OCI-LY7 (cell line): ENCODE results near the gene CDKL4. TPM values are rescaled to one million over a fixed set of nuclear protein-coding genes. Genes with fewer than 3 reads are reported as not detected.

Source experiments
- BruUV-seq: library from RNA; stranded (reverse); fragments of 400-500 nt; replicated peaks from 2 replicates; lab custom pipeline; 2021; lab: Mats Ljungman, UMichigan
- CTCF ChIA-PET: fragments of 300-600 bp; sonication (Branson Sonifier 250); formaldehyde crosslinking; loops from one replicate; lab custom pipeline; 2022; ENCODE audit warnings: antibody characterized with exemption; ENCODE audit not compliant: unreplicated experiment; lab: Charles Lee
- POLR2A ChIA-PET: fragments of 300-600 bp; sonication (Branson Sonifier 250); formaldehyde crosslinking; loops from one replicate; lab custom pipeline; 2022; ENCODE audit warnings: antibody characterized with exemption; lab: Charles Lee
- DNase-seq: peaks from one replicate; pipeline ENCODE4 v3.0.0-alpha.2; 2015; ENCODE audit warnings: low spot score
- H2AFZ ChIP-seq: fragments of 200-600 bp; sonication (generic), shearing (Covaris generic); 2 replicates; pipeline ENCODE4 v1.6.1; 2014; ENCODE audit warnings: mild to moderate bottlenecking, antibody characterized with exemption, low read length, moderate library complexity
- H3K27ac ChIP-seq: fragments of 200-600 bp; sonication (generic); 2 replicates; pipeline ENCODE4 v1.5.1; 2014; ENCODE audit warnings: mixed run types, low read depth, mild to moderate bottlenecking, moderate library complexity, low read length, inconsistent platforms; ENCODE audit not compliant: poor library complexity, severe bottlenecking
- H3K36me3 ChIP-seq: fragments of 200-600 bp; sonication (generic); 2 replicates; pipeline ENCODE4 v1.6.1; 2014; ENCODE audit warnings: mild to moderate bottlenecking, antibody characterized with exemption, low read length, moderate library complexity, mixed read lengths; ENCODE audit not compliant: insufficient read depth
- H3K4me1 ChIP-seq: fragments of 200-600 bp; sonication (generic); 2 replicates; pipeline ENCODE4 v1.5.1; 2014; ENCODE audit warnings: mild to moderate bottlenecking, low read length; ENCODE audit not compliant: insufficient read depth, poor library complexity, severe bottlenecking
- H3K4me2 ChIP-seq: fragments of 200-600 bp; sonication (generic); 2 replicates; pipeline ENCODE4 v1.6.1; 2014; ENCODE audit warnings: mild to moderate bottlenecking, low read length
- H3K4me3 ChIP-seq: fragments of 200-600 bp; sonication (generic); 2 replicates; pipeline ENCODE4 v1.5.1; 2014; ENCODE audit warnings: mild to moderate bottlenecking, low read depth, low read length; ENCODE audit not compliant: poor library complexity, severe bottlenecking
- H3K79me2 ChIP-seq: fragments of 200-600 bp; sonication (generic); 2 replicates; pipeline ENCODE4 v1.6.1; 2016; ENCODE audit warnings: low read depth, mild to moderate bottlenecking, low read length, moderate library complexity, mixed read lengths; ENCODE audit not compliant: insufficient read depth
- H3K9me2 ChIP-seq: fragments of 200-600 bp; sonication (generic); 2 replicates; pipeline ENCODE4 v1.6.1; 2016; ENCODE audit warnings: mild to moderate bottlenecking, low read length, mixed read lengths; ENCODE audit not compliant: insufficient read depth
- H3K9me3 ChIP-seq: fragments of 200-600 bp; sonication (generic); 2 replicates; pipeline ENCODE4 v1.6.1; 2014; ENCODE audit warnings: mild to moderate bottlenecking, mixed run types, low read length, mixed read lengths
- H4K20me1 ChIP-seq: fragments of 200-600 bp; sonication (generic); 2 replicates; pipeline ENCODE4 v1.6.1; 2014; ENCODE audit warnings: mild to moderate bottlenecking, antibody characterized with exemption, low read length, moderate library complexity, mixed read lengths; ENCODE audit not compliant: insufficient read depth
- CTCF ChIP-seq: fragments of 200-600 bp; sonication (generic); conservative IDR thresholded peaks from 2 replicates; pipeline ENCODE4 v1.5.1; 2014; ENCODE audit warnings: mild to moderate bottlenecking, antibody characterized with exemption, low read length, moderate library complexity, mixed read lengths
- EZH2phosphoT487 ChIP-seq: fragments of 200-600 bp; sonication (generic); IDR thresholded peaks from 2 replicates; pipeline ENCODE4 v1.6.1; 2018; ENCODE audit warnings: low read depth, borderline replicate concordance, mild to moderate bottlenecking, mixed run types, antibody characterized with exemption, low read length, moderate library complexity, mixed read lengths
- intact Hi-C: fragments of 100-400 bp; cut with micrococcal nuclease; formaldehyde crosslinking; loops from one replicate; pipeline ENCODE4 v1.10.0; 2022; ENCODE audit not compliant: unreplicated experiment
- total RNA-seq, 2 experiments: library from RNA; depleted of rRNA in 1 of 2; stranded (reverse); fragments of >200 nt in 1 of 2; shearing (Covaris generic) in 1 of 2; gene quantifications; 2 replicates each; pipeline ENCODE4 v1.2.3, GENCODE V29; 2014 to 2022

Gene CDKL4
- total RNA-seq, 2 experiments from 2014 or later = not detected

GRCh38 chr2:39260087-39260486, 16.3 kb upstream of the CDKL4 start:
- intact Hi-C loops = no loop called here
- Histone ChIP-seq H3K27ac (no peak overlapping the region), H4K20me1 (no peaks in the 10 kb centered on the region), H2AFZ (no peak overlapping the region), H3K9me3 (no peaks in the 10 kb centered on the region), H3K9me2 (no peaks in the 10 kb centered on the region), H3K79me2 (no peaks in the 10 kb centered on the region), H3K4me2 (no peak overlapping the region), H3K36me3 (peaks cover 38% of the 10 kb centered on the region), H3K4me1 (peaks cover 14% of the 10 kb centered on the region), H3K4me3 (no peak overlapping the region)
- CTCF ChIA-PET = no interaction called here
- TF ChIP-seq CTCF (no peak), EZH2phosphoT487 (no peak)
- no TSS peak for BruUV-seq
- DNase-seq = no peak
- POLR2A ChIA-PET = interaction anchor here (0.6 kb wide), 1 partner anchor 131 kb away, joined by 4 read pairs; no protein-coding TSS in a partner anchor

- intact Hi-C loops = no loop called here
- Histone ChIP-seq H2AFZ (no peak overlapping the region), H4K20me1 (no peaks in the 10 kb centered on the region), H3K9me2 (no peaks in the 10 kb centered on the region), H3K4me2 (no peak overlapping the region), H3K79me2 (no peaks in the 10 kb centered on the region), H3K27ac (no peak overlapping the region), H3K9me3 (peaks cover 10% of the 10 kb centered on the region; the same call in 1 of the 2 replicates), H3K4me3 (no peak overlapping the region), H3K4me1 (no peaks in the 10 kb centered on the region), H3K36me3 (peaks cover 59% of the 10 kb centered on the region)
- no peak for DNase-seq
- no TSS peak for BruUV-seq
- TF ChIP-seq CTCF (no peak), EZH2phosphoT487 (no peak)
- ChIA-PET POLR2A (interaction anchor here (0.6 kb wide), 1 partner anchor 39 kb away, joined by 3 read pairs; no protein-coding TSS in a partner anchor), CTCF (no interaction called here)
These were observed 12.3 kb upstream of the CDKL4 start for GRCh38 chr2:39256040-39256439.

GRCh38 chr2:39252888-39253518, 9.2 kb upstream of the CDKL4 start:
- H3K9me2 ChIP-seq = no peaks in the 10 kb centered on the region
- no peaks in the 10 kb centered on the region for H3K4me1 ChIP-seq
- no TSS peak for BruUV-seq
- peaks cover 16% of the 10 kb centered on the region; the same call in 1 of the 2 replicates for H3K9me3 ChIP-seq
- no peaks in the 10 kb centered on the region for H4K20me1 ChIP-seq
- TF ChIP-seq CTCF (no peak), EZH2phosphoT487 (no peak)
- no peak for DNase-seq
- H3K4me3 ChIP-seq = no peak overlapping the region
- H3K79me2 ChIP-seq = no peaks in the 10 kb centered on the region
- H3K27ac ChIP-seq = no peak overlapping the region
- POLR2A ChIA-PET = interaction anchor here (1.1 to 1.5 kb wide), 3 partner anchors 9 to 116 kb away, joined by 3 to 5 read pairs (median 4); no protein-coding TSS in a partner anchor
- H3K36me3 ChIP-seq = peaks cover 71% of the 10 kb centered on the region
- CTCF ChIA-PET = no interaction called here
- no peak overlapping the region for H3K4me2 ChIP-seq
- intact Hi-C loops = no loop called here
- H2AFZ ChIP-seq = no peak overlapping the region
